CD4-positive, alpha-beta T cell (primary cell): ENCODE measurements around the gene SAA4. TPM values are rescaled to one million over a fixed set of nuclear protein-coding genes. Genes with fewer than 3 reads are reported as not detected.

ENCODE experiments used
- ATAC-seq: fragments of 200-7000 bp; cut with Tn5 transposase; one replicate; pipeline ENCODE4 v1.10.0; 2022; ENCODE audit warnings: mild to moderate bottlenecking; ENCODE audit not compliant: poor library complexity
- CTCF ChIA-PET: fragments of 350-600 bp; sonication (Branson Sonifier 250); formaldehyde crosslinking; loops from one replicate; lab custom pipeline; 2021; ENCODE audit warnings: antibody characterized with exemption, inconsistent platforms; lab: Charles Lee
- POLR2A ChIA-PET: fragments of 350-600 bp; sonication (Branson Sonifier 250); formaldehyde crosslinking; loops from one replicate; lab custom pipeline; 2021; ENCODE audit warnings: antibody characterized with exemption, inconsistent platforms; lab: Charles Lee
- DNase-seq, 14 experiments: peaks; one replicate each; pipeline ENCODE4 v3.0.0-alpha.2; 2013 to 2020; ENCODE audit warnings: mixed read lengths in 2 of 14
- H3K27ac ChIP-seq, 2 donors: one replicate each; pipeline versions ENCODE4 v1.5.1 to v1.7.0; 2013; ENCODE audit warnings: low read length in 2 of 2, low read depth in 1 of 2, mild to moderate bottlenecking in 1 of 2
- H3K27me3 ChIP-seq, 2 experiments: 1 replicate in 1 of 2; 2 replicates in 1 of 2; pipeline versions ENCODE4 v1.6.1 to v1.7.0; 2013; ENCODE audit warnings: low read length in 2 of 2, control low read depth in 1 of 2, mild to moderate bottlenecking in 1 of 2, moderate library complexity in 1 of 2; ENCODE audit not compliant: insufficient read depth in 2 of 2, control insufficient read depth in 1 of 2
- H3K36me3 ChIP-seq: one replicate; pipeline ENCODE4 v1.6.1; 2013; ENCODE audit warnings: low read length, control low read depth; ENCODE audit not compliant: insufficient read depth
- H3K4me1 ChIP-seq: one replicate; pipeline ENCODE4 v1.6.1; 2013; ENCODE audit warnings: low read length, control low read depth; ENCODE audit not compliant: insufficient read depth
- H3K4me3 ChIP-seq: one replicate; pipeline ENCODE4 v1.5.1; 2013; ENCODE audit warnings: mild to moderate bottlenecking, low read length, moderate library complexity
- H3K9me3 ChIP-seq, 2 experiments: 1 replicate in 1 of 2; 2 replicates in 1 of 2; pipeline versions ENCODE4 v1.6.1 to v1.7.0; 2013; ENCODE audit warnings: low read length in 2 of 2, mild to moderate bottlenecking in 2 of 2, control low read depth in 1 of 2, moderate library complexity in 1 of 2; ENCODE audit not compliant: control insufficient read depth in 1 of 2, insufficient read depth in 1 of 2
- H3K27ac Mint-ChIP-seq: one replicate; pipeline ENCODE4 v1.8.0; 2020; ENCODE audit warnings: mixed read lengths
- H3K27me3 Mint-ChIP-seq: one replicate; pipeline ENCODE4 v1.8.0; 2021; ENCODE audit warnings: mixed read lengths
- H3K36me3 Mint-ChIP-seq: one replicate; pipeline ENCODE4 v1.8.0; 2021; ENCODE audit warnings: low read depth, mixed read lengths
- H3K4me1 Mint-ChIP-seq: one replicate; pipeline ENCODE4 v1.8.0; 2021; ENCODE audit warnings: low read depth, mixed read lengths
- H3K4me3 Mint-ChIP-seq: one replicate; pipeline ENCODE4 v1.8.0; 2020; ENCODE audit warnings: mild to moderate bottlenecking, mixed read lengths
- H3K9me3 Mint-ChIP-seq: one replicate; pipeline ENCODE4 v1.8.0; 2020; ENCODE audit warnings: mixed read lengths
- CTCF ChIP-seq: fragments of 200-600 bp; IDR thresholded peaks from one replicate; pipeline ENCODE4 v1.8.0; 2022; ENCODE audit warnings: antibody characterized with exemption, mild to moderate bottlenecking
- intact Hi-C, 2 experiments: fragments of 100-400 bp; cut with DNase I in 1 of 2; cut with micrococcal nuclease in 1 of 2; formaldehyde crosslinking; loops; one replicate each; pipeline versions ENCODE4 v1.15.1 to v1.9.0; 2023 to 2025; cut with DNase I, micrococcal nuclease
- total RNA-seq, 174 experiments: library from RNA in 2 of 174; stranded (reverse) in 2 of 174; gene quantifications; one replicate each; pipeline ENCODE4 v1.2.3 and lab custom pipeline; 2021 to 2026

Gene SAA4
- total RNA-seq, 2 experiments from 2014 or later, result not detected

GRCh38 chr11:18239655-18240054, 3.1 kb upstream of the SAA4 start:
- no peak overlapping the region for H3K4me3 ChIP-seq
- Mint-ChIP-seq H3K27me3 (peaks cover 28% of the 10 kb centered on the region), H3K36me3 (no peaks in the 10 kb centered on the region), H3K4me3 (no peak overlapping the region), H3K9me3 (no peaks in the 10 kb centered on the region), H3K27ac (no peak overlapping the region), H3K4me1 (peaks cover 4% of the 10 kb centered on the region)
- H3K36me3 ChIP-seq, result no peaks in the 10 kb centered on the region
- ChIA-PET POLR2A (no interaction called here), CTCF (no interaction called here)
- ATAC-seq, result no peak
- peaks cover 4 to 10% of the 10 kb centered on the region in 2 experiments for H3K27me3 ChIP-seq
- intact Hi-C loops, result loop anchor here in 1 of 2 experiments (10.0 kb wide), 1 partner anchor 525 kb away; no protein-coding TSS in a partner anchor
- no peaks in the 10 kb centered on the region for H3K9me3 ChIP-seq
- no peak overlapping the region for H3K27ac ChIP-seq
- TF ChIP-seq CTCF, result no peak
- DNase-seq, result no peak
- H3K4me1 ChIP-seq, result peaks cover 6% of the 10 kb centered on the region

- ChIA-PET POLR2A (no interaction called here), CTCF (no interaction called here)
- Histone ChIP-seq H3K9me3 (no peaks in the 10 kb centered on the region), H3K36me3 (no peaks in the 10 kb centered on the region), H3K4me3 (no peak overlapping the region), H3K4me1 (no peaks in the 10 kb centered on the region), H3K27me3 (peaks cover 4 to 10% of the 10 kb centered on the region in 2 experiments), H3K27ac (no peak overlapping the region)
- no peak overlapping the region for H3K27ac Mint-ChIP-seq
- no peak for TF ChIP-seq CTCF
- no peaks in the 10 kb centered on the region for H3K4me1 Mint-ChIP-seq
- DNase-seq (no peak), ATAC-seq (no peak)
- H3K27me3 Mint-ChIP-seq, result peaks cover 31% of the 10 kb centered on the region
- H3K9me3 Mint-ChIP-seq, result no peaks in the 10 kb centered on the region
- H3K36me3 Mint-ChIP-seq, result no peaks in the 10 kb centered on the region
- H3K4me3 Mint-ChIP-seq, result no peak overlapping the region
- intact Hi-C loops, result loop anchor here in 1 of 2 experiments (10.0 kb wide), 1 partner anchor 529 kb away; no protein-coding TSS in a partner anchor
Observed at GRCh38 chr11:18235394-18236334, 938 bp downstream of the SAA4 start.

- DNase-seq, result no peak
- no peak overlapping the region for H3K4me3 ChIP-seq
- H3K27ac Mint-ChIP-seq, result no peak overlapping the region
- H3K4me1 ChIP-seq, result no peaks in the 10 kb centered on the region
- ChIA-PET CTCF (no interaction called here), POLR2A (no interaction called here)
- no peaks in the 10 kb centered on the region for H3K9me3 Mint-ChIP-seq
- peaks cover 21% of the 10 kb centered on the region for H3K27me3 Mint-ChIP-seq
- H3K36me3 ChIP-seq, result no peaks in the 10 kb centered on the region
- intact Hi-C loops, result loop anchor here in 1 of 2 experiments (10.0 kb wide), 1 partner anchor 531 kb away; no protein-coding TSS in a partner anchor
- H3K27ac ChIP-seq, result no peak overlapping the region
- no peaks in the 10 kb centered on the region for H3K36me3 Mint-ChIP-seq
- no peak for ATAC-seq
- TF ChIP-seq CTCF, result no peak
- no peak overlapping the region for H3K4me3 Mint-ChIP-seq
- H3K27me3 ChIP-seq, result no peaks in the 10 kb centered on the region
- H3K9me3 ChIP-seq, result no peaks in the 10 kb centered on the region
- no peaks in the 10 kb centered on the region for H3K4me1 Mint-ChIP-seq
Observed at GRCh38 chr11:18233912-18234311, 2.7 kb downstream of the SAA4 start.
